Mononuclear cell (primary cell): ENCODE measurements around the gene NLGN4Y. TPM values are rescaled to one million over a fixed set of nuclear protein-coding genes. Genes with fewer than 3 reads are reported as not detected.

ENCODE experiments used
- H3K27me3 ChIP-seq: 2 replicates; pipeline ENCODE4 v1.6.0; 2011; ENCODE audit warnings: low read length, control low read depth; ENCODE audit not compliant: insufficient read depth
- H3K4me1 ChIP-seq: 2 replicates; pipeline ENCODE4 v1.5.1; 2011; ENCODE audit warnings: mild to moderate bottlenecking, low read length, control low read depth; ENCODE audit not compliant: insufficient read depth
- H3K4me3 ChIP-seq: 2 replicates; pipeline ENCODE4 v1.5.1; 2011; ENCODE audit warnings: mild to moderate bottlenecking, low read length, moderate library complexity
- H3K9me3 ChIP-seq: 2 replicates; pipeline ENCODE4 v1.5.1; 2011; ENCODE audit warnings: low read depth, mild to moderate bottlenecking, control low read depth, low read length
- total RNA-seq: library from RNA; depleted of rRNA; stranded (reverse); fragments of >200 nt; gene quantifications from one replicate; pipeline ENCODE4 v1.2.3, GENCODE V29; 2012

NLGN4Y gene
- total RNA-seq = not detected

DNA sequence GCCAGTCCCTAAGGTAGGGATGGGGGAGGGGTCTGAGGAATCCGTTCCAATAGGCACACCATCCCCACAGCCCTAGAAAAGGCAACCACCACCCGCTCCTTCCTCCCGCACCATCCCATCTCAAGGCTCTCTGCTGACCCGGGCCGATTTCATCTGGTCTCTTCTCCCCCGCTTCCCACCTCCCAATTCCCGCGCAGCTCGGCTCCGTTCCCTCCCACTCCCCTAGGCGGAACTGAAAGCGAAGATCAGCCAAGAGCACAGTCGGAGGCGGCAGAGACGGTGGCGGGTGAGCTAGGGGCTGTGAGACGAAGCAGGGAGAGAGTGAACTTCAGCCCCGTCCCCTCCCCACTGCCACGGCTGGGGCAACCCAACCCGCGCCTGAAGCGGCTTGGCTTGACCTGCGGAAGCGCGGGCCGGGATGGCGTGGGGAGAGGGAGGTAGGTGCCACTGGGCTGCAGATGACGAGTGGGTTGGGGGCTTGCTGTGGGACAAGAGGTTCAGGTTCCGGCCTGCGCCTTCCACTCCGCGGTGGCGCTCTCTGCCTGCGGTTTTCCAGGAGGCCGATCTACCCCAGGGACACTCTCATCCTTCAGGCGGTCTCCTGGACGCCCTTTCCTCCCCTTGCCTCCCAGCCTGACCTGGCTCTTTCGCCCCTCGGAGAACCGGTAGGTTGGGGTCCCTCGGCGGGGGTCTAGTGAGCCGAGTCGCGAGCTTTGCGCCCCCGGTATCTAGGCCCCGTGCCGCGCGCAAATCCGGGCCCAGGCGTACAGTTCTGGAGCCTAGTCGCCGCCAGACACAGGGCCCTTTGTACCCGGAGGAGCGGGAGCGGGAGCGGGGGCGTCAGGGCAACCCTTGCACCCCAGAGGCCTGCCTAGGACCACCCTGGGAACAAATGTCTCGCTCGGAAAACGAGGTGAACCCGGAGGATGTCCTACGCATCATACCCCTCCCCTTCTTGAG is at the start of gene NLGN4Y:
Gene NLGN4Y, plus strand, starts transcription at position 258 of the 960 bp plus-strand sequence. CDS start 97,591 bp downstream, outside the sequence.
- Histone ChIP-seq H3K27me3 (peaks cover 9% of the 10 kb centered on the region), H3K4me3 (peak within 1 kb of the TSS; percentile 18), H3K4me1 (no peaks in the 10 kb centered on the region)

GRCh38 chrY:14485935-14486334 is 38.4 kb upstream of the NLGN4Y start:
- H3K4me1 ChIP-seq = no peaks in the 10 kb centered on the region
- no peak overlapping the region for H3K4me3 ChIP-seq
- no peaks in the 10 kb centered on the region for H3K27me3 ChIP-seq
- no peaks in the 10 kb centered on the region for H3K9me3 ChIP-seq

More for the DNA sequence above, at the start of gene NLGN4Y:
- H3K9me3 ChIP-seq = no peaks in the 10 kb centered on the region

- H3K4me1 ChIP-seq = no peaks in the 10 kb centered on the region
- H3K4me3 ChIP-seq = no peak overlapping the region
- no peaks in the 10 kb centered on the region for H3K9me3 ChIP-seq
- H3K27me3 ChIP-seq = no peaks in the 10 kb centered on the region
Measured at GRCh38 chrY:14490226-14490625, 34.1 kb upstream of the NLGN4Y start.

- Histone ChIP-seq H3K4me3 (no peak overlapping the region), H3K4me1 (no peaks in the 10 kb centered on the region), H3K27me3 (no peaks in the 10 kb centered on the region), H3K9me3 (no peaks in the 10 kb centered on the region)
Measured at GRCh38 chrY:14498071-14498470, 26.3 kb upstream of the NLGN4Y start.

GRCh38 chrY:14504592-14504991 is 19.7 kb upstream of the NLGN4Y start:
- no peaks in the 10 kb centered on the region for H3K4me1 ChIP-seq
- no peaks in the 10 kb centered on the region for H3K9me3 ChIP-seq
- H3K27me3 ChIP-seq = no peaks in the 10 kb centered on the region
- no peak overlapping the region for H3K4me3 ChIP-seq

DNA sequence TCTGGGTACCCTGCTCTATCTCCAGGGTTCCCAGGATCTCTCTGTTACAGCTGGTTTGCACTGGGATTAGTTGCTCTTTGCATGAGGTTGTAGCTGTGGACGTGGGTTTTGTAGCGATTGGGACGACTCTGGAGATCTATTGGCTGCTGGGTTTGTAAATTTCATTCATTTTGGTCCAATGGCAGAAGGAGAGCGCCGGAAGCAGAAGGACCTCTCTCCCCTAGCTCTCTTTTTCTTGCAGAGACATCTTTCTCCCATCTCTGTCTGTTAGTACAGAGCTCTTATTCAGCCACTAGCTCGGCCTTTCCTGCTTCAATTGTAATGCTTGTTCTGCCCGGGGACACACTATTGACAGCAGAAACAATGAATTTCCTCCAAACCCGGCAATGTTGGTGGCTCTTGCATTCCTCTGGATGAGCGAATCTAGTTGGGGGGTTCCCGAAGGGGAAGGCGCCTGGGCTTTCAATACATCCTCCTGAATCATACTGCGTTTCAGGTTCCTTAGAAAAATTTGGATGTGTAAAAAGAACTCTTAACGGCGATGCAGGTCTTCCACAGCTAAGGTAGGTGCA is 1.9 kb upstream of the NLGN4Y start:
- no peak overlapping the region for H3K4me3 ChIP-seq
- peaks cover 9% of the 10 kb centered on the region for H3K27me3 ChIP-seq
- H3K4me1 ChIP-seq = no peaks in the 10 kb centered on the region
- no peaks in the 10 kb centered on the region for H3K9me3 ChIP-seq

- H3K4me3 ChIP-seq = no peak overlapping the region
- H3K4me1 ChIP-seq = no peaks in the 10 kb centered on the region
- peaks cover 9% of the 10 kb centered on the region for H3K27me3 ChIP-seq
- H3K9me3 ChIP-seq = no peaks in the 10 kb centered on the region
Measured at GRCh38 chrY:14523491-14524271, 648 bp upstream of the NLGN4Y start.

- Histone ChIP-seq H3K9me3 (no peaks in the 10 kb centered on the region), H3K27me3 (peaks cover 9% of the 10 kb centered on the region), H3K4me3 (no peak overlapping the region), H3K4me1 (no peaks in the 10 kb centered on the region)
Measured at GRCh38 chrY:14525315-14525714, 986 bp downstream of the NLGN4Y start.

DNA sequence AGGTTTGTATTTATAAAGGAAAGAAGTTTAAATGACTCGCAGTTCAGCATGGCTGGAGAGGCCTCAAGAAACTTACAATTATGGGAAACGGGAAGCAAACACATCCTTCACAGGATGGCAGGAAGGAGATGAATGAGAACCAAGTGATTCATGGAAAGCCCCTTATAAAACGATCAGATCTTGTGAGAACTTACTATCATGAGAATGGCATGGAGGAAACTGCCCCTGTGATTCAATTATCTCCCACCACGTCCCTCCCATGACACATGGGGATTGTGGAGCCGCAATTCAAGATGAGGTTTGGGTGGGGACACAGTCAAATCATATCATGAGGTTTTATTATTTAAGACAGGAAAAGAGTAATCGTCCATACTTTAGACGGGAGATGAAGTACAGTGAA is 4.0 kb downstream of the NLGN4Y start:
- Histone ChIP-seq H3K4me3 (no peak overlapping the region), H3K9me3 (no peaks in the 10 kb centered on the region), H3K27me3 (peaks cover 4% of the 10 kb centered on the region)

GRCh38 chrY:14536703-14537102 is 12.4 kb downstream of the NLGN4Y start:
- no peaks in the 10 kb centered on the region for H3K27me3 ChIP-seq
- no peaks in the 10 kb centered on the region for H3K4me1 ChIP-seq
- no peak overlapping the region for H3K4me3 ChIP-seq
- no peaks in the 10 kb centered on the region for H3K9me3 ChIP-seq

More for the DNA sequence above, 4.0 kb downstream of the NLGN4Y start:
- H3K4me1 ChIP-seq = no peaks in the 10 kb centered on the region

DNA sequence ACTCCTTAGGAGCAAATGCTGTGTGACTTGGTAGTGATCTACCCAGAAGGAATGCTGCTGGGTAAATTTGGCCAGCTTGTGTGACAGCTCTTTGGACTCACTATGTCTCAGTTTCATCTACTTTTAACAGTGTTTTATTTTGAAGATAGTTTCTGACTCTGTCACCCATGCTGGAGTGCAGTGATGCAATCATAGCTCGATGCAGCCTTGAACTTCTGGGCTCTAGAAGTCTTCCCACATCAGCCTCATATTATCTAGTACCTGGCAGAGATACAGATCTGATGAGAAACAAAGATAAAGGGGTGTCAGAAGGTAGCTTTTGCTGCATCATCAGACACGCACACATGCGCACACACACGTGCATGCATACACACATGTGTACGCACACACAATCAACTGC is 19.2 kb downstream of the NLGN4Y start:
- H3K4me3 ChIP-seq = no peak overlapping the region
- no peaks in the 10 kb centered on the region for H3K27me3 ChIP-seq
- no peaks in the 10 kb centered on the region for H3K9me3 ChIP-seq
- no peaks in the 10 kb centered on the region for H3K4me1 ChIP-seq

- Histone ChIP-seq H3K4me3 (no peak overlapping the region), H3K9me3 (no peaks in the 10 kb centered on the region)
Measured at GRCh38 chrY:14581294-14581693, 57.0 kb downstream of the NLGN4Y start.

GRCh38 chrY:14586725-14587124 is 62.4 kb downstream of the NLGN4Y start:
- Histone ChIP-seq H3K9me3 (no peaks in the 10 kb centered on the region), H3K27me3 (no peaks in the 10 kb centered on the region), H3K4me3 (no peak overlapping the region), H3K4me1 (no peaks in the 10 kb centered on the region)

More at GRCh38 chrY:14581294-14581693, 57.0 kb downstream of the NLGN4Y start:
- no peaks in the 10 kb centered on the region for H3K27me3 ChIP-seq
- no peaks in the 10 kb centered on the region for H3K4me1 ChIP-seq

DNA sequence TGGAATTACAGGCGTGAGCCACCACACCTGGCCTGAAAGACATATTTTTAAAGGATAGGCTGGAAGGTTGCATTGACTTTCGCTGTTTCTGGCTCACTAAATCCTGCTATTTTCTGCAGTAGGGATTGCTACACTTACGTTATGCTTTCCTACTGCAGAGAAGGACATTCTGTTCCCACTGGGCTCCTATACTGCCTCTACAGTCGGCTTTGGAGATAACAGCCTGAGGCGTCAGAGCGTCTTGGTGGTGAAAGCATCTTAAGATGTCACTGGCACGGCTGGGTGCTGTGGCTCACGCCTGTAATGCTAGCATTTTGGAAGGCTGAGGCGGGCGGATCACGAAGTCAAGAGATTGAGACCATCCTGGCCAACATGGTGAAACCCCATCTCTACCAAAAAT is 77.0 kb downstream of the NLGN4Y start:
- Histone ChIP-seq H3K4me3 (no peak overlapping the region), H3K27me3 (no peaks in the 10 kb centered on the region), H3K9me3 (no peaks in the 10 kb centered on the region), H3K4me1 (no peaks in the 10 kb centered on the region)

DNA sequence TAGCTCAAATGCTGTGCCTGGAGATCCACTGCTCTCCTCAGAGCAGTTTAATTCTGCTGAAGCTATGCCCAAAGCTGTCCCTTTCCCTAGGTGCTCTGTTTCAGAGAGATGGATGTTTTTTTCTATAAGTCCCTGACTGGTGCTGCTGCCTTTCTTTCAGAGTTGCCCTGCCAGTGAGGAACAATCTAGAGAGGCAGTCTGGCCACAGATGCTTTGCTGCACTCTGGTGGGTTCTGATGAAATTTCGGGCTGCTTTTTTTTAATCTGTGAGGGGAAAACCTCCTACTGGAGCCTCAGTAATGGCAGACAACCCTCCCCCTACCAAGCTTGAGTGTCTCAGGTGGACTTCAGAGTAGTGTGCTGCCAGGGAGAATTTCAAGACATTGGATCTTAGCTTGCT is 93.3 kb downstream of the NLGN4Y start:
- Histone ChIP-seq H3K27me3 (no peaks in the 10 kb centered on the region), H3K4me3 (no peak overlapping the region), H3K9me3 (no peaks in the 10 kb centered on the region), H3K4me1 (no peaks in the 10 kb centered on the region)
